NCI-H526 (cell line): ENCODE results near the gene FBF1.
"Not testable (repeated sequence)": the region's sequence is repeated elsewhere in the genome, so short reads cannot be mapped to it uniquely, and the experiment has no call there.

Source experiments
- DNase-seq, 2 experiments: peaks; one replicate each; lab custom pipeline; 2025; lab: John Stamatoyannopoulos, UW

The FBF1 gene

DNA sequence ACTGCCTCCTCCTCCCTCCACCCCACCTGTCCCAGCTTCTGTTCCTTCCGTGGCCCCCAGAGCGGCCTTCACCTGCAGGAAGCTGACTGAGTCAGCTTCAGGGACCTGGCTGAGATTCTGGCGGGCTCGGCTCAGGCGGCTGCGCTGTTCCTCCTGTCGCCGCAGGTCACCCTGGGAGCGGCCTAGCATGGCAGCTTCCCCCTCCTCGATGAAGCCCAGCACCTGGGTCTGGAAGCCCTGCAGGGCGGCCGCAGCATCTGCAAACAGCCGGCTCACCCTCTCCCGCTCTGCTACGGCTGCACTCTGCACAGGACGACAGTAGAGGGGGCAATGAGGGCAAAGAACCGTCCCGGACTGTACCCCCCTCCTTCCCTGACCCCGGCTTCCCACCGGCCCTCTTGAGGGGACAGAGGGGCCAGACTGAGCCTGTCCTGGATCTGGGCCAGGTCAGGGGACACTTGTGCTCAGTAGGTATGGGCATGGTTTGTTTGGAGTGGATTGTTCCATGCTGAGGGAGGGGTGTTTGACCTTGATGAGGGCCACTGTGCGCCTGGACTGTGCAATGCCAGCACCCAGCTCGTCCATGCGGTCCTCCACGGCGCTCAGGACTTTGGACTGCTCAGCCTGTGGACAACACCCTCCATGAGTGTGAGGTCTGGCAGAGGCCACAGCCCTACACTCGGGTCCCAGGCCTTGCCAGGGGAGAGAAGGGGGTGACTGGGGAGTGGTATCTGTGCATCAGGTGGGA is 64.5 kb downstream of the FBF1 start:
- no peak for DNase-seq

DNA sequence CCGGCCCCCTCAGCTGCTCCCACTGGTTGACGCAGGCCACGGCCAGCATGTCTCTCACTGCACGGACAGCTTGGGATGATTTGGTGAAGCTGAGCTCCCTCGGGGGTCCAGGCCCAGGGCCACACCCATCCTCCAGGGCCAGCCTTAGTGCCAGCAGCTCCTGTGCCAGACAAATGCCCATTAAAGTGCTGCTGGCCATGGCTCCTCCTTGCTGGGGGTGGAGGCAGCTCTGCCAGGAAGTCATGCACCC is 65.0 kb downstream of the FBF1 start:
- no peak for DNase-seq

DNA sequence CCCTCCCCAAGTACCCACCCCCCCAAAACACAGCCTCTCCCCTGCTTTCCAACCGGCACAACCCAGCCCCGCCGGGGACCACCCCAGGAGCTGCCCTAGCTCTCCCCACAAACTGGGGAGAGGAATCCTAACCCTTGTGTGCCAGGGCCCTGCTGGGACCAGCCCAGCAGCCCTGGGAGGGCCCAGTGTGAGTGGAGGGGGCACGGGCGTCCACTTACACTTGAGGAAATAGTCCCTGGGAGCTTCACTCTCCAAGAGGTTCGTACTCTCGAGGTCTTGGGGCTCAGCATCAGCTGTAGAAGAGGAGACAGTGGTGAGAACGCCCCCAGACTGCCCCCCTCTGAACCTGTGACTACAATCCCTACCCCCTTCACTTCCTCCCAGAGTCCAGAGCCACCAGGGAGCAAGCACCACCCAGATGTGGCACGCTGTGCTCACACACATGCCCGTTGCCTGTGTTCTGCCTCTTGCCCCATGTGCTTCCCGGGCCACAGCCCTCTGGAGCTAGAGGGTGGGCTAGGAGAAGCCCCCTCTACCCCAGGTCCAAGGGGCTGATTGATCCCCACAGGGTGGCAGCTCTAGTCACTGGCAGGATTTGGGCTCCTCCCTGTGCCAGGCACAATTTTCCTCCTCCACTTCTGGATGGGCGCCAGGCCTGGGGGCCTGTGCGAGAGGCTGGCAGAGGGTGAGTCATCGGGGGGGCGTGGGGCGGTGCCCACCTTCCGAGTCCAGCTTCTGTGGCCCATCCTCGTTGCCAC is 65.5 kb downstream of the FBF1 start:
- no peak for DNase-seq

DNA sequence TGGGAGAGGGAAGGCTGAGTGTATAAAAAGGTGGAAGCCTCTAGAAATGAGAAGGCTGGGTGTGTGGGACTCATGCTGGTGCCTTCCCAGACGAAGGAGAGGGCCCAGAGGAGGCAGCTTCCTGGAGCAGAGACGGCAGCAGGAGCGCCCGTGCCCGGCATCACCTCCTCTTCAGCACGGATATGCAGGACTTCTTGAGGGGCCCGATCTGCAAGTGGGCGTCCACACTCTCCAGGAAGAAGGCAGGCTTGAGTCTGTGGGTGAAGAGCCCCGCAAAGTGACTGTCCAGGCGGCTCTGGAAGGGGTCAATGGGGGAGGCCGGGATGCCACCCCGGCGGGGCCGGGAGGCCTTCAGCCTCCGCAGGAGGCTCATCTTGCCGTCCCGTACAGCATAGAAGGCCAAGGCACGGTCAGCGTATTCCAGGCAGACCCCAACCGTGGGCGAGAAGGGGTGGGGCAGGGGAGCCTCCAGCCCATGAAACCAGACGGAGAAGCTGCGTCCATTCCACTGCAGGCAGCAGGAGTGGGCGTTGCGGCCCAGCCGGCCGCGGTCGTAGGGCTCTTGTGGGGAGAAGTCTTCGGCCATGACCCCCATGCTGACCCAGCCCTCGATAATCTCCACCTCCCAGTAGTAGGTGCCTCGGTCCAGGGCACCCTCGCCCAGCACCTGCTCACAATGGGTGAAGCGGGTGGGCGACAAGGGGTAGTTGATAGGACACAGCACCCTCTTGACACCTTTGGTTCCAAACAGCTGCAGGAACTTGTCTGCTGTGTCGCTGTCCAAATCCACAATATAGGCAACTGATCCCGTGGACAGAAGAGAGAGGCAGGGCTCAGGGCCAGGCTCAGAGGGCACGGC is 66.3 kb downstream of the FBF1 start:
- no peak for DNase-seq

DNA sequence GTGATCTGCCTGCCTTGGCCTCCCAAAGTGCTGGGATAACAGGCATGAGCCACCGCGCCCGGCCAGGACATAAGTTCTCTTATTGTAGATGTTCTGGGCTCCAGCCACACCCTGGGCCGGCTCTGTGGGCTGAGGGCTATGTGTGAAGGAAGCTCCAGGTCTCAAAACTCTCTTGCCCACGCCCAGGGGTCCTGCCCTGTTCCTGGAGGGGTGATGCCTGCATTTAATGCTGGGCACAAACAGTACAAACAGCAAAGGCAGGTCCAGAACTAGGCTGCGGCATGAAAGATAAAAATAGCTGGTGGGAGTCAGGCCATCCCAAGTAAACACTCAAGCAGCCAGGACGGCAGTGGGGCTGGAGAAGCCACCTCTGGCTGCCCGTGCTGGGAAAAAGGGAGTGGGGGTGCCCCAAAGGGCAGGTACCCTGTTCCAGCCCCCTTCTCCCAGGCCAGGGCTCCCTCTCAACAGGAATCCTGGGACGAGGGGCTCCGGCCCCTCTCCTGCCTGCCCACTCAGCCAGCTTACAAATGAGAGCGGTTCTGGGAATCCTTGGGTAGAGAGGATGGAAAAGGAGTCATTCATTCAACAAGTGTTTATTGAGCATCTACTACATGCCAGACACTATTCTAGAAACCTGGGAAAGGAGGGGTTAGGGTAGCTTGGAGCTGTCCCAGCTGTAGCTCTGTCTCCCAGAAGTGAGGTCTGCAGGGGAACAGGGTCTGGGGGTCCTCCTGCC is 67.1 kb downstream of the FBF1 start:
- no peak for DNase-seq

DNA sequence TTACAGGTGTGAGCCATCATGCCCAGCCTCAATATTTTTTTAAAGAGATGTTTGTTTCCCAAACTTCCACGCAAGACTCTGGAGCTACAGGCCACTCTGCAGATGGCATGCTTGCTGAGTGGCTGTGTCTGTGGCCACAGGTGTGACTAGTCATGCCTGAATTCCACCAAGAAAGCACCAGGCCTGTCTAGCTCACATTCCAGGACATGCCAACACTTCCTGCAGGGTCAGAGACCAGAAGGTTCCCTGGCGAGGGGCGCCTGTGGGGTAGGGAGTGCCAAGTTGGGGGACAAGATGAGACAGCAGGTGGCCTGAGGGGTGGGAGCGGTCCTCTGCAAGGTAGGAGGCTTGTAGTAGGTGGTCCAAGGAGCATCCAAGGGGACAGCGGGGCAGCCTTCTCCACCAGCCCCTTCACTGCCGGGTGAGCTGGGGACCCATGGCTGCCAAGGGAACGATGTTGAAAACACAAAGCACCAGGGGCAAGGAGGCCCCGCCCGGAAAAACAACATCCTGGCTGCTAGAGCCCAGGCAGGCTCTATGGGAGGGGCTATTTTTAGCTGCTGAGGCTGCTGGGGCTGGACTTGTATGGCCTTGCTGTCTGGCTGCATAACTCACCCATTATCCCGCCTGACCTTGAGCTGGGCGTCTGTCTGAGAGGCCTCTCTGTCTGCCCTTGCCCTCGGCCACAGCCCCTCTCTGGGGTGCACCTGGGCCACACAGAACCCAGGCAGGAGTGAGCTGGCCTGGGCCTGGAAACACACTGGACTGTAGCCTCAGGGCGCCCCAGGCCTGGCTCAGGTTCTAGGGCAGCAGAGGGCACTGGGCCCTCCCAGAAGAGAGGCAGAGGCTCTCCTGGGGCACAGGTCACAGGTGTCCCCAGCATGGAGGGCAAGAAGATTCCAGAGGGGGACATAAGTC is 68.1 kb downstream of the FBF1 start:
- DNase-seq, result no peak

DNA sequence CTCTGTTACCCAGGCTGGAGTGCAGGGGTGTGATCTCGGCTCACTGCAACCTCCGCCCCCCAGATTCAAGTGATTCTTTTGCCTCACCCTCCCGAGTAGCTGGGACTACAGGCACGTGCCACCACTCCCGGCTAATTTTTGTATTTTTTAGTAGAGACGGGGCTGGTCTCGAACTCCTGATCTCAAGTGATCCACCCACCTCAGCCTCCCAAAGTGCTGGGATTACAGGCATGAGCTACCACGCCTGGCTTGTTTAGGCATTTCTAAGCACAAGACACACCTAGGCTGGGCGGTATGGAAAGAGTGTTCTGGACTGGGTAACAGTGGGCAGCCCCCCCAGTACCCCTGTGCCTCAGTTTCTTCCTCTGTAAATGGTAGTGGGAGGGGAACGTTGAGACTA is 70.6 kb downstream of the FBF1 start:
- DNase-seq, result not testable (repeated sequence)

DNA sequence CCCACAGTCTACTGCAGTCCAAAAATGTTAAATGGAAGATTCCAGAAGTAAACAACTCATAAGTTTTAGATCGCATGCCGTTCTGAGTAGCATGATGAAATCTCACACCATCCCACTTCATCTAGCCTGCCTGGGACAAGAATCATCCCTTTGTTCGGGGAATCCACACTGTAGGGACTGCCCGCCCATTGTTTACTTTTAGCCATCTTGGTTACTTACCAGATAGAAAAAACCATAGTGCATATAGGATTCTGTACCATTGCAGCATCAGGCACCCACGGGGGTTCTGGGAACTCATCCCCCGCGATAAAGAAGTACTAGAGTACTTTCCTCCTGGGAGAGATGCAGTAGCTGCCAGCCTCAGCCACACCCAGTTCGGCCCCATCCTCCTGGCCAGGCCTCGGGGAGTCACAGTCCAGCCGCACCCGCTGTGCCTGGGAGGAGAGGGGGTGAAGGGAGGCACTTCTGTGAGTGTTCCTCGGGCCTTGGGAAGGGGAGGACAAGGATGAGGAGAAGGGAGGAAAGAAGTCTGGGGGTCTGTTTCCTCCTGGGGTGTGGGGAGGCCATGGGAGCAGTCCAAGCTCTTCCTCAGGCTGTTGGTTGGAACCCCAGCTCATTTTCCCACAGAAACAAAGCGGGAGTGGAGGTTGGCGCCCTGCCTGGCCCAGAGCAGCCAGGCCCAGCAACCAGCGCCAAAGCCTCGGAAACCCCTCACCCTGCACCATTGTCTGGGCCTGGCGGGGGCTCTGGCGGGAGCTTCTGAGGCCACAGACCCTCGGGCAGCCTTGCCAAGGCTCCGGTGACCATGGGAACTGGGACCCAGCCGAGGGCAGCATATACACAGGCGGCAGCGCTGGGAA is 71.3 kb downstream of the FBF1 start:
- DNase-seq, result no peak

DNA sequence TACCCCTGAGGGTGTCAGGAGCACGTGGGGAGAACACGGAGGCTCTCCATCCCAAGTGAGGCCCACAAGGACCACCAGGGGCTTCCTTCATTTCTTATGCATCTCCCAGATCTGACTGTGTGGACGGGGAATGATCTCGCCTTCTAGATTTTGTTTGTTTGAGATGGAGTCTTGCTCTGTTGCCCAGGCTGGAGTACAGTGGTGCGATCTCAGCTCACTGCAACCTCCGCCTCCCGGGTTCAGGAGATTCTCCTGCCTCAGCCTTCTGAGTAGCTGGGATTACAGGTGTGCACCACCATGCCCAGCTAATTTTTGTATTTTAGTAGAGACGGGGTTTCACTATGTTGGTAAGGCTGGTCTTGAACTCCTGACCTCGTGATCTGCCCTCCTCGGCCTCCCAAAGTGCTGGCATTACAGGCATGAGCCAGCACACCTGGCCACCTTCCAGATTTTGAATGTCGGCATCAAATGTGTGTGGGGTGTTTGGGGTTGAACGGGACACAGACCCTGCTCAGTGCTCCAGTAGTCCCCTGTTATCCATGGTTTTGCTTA is 72.0 kb downstream of the FBF1 start:
- not testable (repeated sequence) for DNase-seq

DNA sequence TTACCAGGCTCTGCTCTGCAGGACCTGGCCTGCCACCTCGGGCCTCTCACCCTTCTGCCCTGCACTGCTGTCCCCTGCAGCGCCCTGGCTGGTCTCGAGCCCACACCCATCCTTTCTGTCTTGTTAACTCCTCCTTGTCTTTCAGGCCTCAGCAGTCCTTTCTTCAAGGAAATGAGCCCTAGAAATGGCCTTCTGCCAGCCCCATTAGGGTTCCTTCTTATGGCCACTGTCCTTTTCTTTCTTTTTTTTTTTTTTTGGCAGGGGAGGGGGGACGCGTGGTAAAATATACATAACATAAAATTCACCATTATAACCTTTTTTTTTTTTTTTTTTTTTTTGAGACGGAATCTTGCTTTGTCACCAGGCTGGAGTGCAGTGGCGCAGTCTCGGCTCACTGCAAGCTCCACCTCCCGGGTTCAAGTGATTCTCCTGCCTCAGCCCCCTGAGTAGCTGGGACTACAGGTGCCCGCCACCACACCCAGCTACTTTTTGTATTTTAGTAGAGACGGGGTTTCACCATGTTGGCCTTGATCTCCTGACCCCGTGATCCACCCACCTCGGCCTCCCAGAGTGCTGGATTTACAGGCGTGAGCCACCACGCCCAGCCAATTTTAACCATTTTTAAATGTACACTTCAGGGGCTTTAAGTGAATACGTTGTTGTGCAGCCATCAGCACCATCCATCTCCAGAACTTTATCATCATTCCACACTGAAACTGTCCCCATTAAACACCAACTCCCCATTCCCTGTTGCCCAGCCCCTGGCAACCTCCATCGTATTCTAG is 75.2 kb downstream of the FBF1 start:
- not testable (repeated sequence) for DNase-seq

DNA sequence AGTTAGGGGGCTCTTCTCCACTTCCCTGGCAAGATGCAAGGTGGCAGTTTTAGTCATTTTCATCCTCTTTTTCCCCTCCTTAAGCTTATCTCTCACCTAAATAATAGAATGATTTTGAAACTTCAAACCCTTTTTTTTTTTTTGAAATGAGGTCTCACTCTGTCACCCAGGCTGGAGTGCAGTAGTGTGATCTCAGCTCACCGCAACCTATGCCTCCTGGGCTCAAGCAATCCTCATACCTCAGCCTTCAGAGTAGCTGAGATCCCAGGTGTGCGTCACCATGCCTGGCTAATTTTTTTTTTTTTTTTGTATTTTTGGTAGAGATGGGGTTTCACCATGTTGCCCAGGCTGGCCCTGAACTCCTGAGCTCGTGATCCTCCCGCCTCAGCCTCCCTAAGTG is 76.0 kb downstream of the FBF1 start:
- not testable (repeated sequence) for DNase-seq

DNA sequence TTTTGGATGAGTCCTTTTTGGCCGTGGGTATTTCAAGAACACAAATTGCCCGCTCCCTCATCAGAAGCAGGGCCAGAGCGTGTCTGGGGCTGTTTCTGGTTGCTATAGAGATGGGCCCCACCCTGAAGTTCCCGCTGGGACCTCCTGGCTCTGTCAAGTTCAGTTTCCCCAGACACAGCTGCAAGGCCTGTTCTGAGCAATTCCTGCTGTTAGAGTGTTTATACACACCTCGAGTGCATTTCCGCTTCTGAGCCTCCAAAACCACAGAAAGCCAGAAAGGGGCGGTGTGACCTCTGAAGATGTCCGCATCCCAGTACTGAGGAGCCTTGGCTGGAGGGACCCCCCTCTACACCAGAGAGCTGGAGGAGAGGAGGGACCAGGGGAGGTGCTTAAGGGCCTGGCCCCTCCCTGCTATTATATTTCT is 76.4 kb downstream of the FBF1 start:
- DNase-seq, result no peak

DNA sequence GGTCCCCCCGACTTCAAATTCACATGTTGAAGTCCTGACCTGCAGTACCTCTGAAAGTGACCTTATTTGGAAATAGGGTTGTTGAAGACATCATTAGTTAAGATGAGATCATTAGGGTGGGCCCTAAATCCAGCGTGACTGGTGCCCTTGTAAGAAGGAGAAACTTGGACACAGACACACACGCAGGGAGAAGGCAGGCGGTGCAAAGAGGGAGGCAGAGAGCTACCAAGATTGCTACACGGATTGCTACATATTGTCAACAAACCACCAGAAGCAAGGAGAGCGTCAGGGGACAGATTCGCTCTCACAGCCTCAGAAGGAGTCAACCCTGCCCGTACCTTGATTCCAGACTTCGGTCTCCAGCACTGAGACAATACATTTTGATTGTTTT is 78.9 kb downstream of the FBF1 start:
- no peak for DNase-seq
